IMR-90 (cell line): ENCODE data around the gene NDUFB11. TPM values are rescaled to one million over a fixed set of nuclear protein-coding genes. Genes with fewer than 3 reads are reported as not detected.

Source experiments
- ATAC-seq: fragments of 200-7000 bp; cut with Tn5 transposase; 2 replicates; pipeline ENCODE4 v1.9.1; 2020; ENCODE audit warnings: low read depth, mild to moderate bottlenecking, moderate library complexity
- BruUV-seq: library from RNA; stranded (reverse); fragments of 400-500 nt; replicated peaks from 2 replicates; lab custom pipeline; 2021; lab: Mats Ljungman, UMichigan
- CTCF ChIA-PET: fragments of 300-600 bp; formaldehyde crosslinking; extraction: SDS; loops from one replicate; lab custom pipeline; 2021; ENCODE audit warnings: antibody characterized with exemption; lab: Yijun Ruan, JAX
- POLR2A ChIA-PET: fragments of 300-600 bp; sonication (Branson Sonifier 250); formaldehyde crosslinking; loops from one replicate; lab custom pipeline; 2022; ENCODE audit warnings: antibody characterized with exemption; ENCODE audit not compliant: unreplicated experiment; lab: Charles Lee
- DNase-seq: peaks from one replicate; pipeline ENCODE4 v3.0.0; 2013
- H2AFZ ChIP-seq: replicated peaks from 2 replicates; pipeline ENCODE3; 2013; ENCODE audit warnings: low read length, mild to moderate bottlenecking; ENCODE audit not compliant: poor library complexity
- H2AK5ac ChIP-seq: 2 replicates; pipeline ENCODE4 v1.6.1; 2013; ENCODE audit warnings: low read depth, low read length, inconsistent platforms
- H2AK9ac ChIP-seq: replicated peaks from 2 replicates; pipeline ENCODE3; 2013; ENCODE audit warnings: mild to moderate bottlenecking, low read depth, low read length, moderate library complexity; ENCODE audit not compliant: poor library complexity
- H2BK120ac ChIP-seq: 2 replicates; pipeline ENCODE4 v1.6.1; 2013; ENCODE audit warnings: low read depth, low read length, inconsistent platforms
- H2BK15ac ChIP-seq: 3 replicates; pipeline ENCODE4 v1.6.1; 2013; ENCODE audit warnings: low read depth, low read length, inconsistent platforms
- H2BK20ac ChIP-seq: 2 replicates; pipeline ENCODE4 v1.6.1; 2013; ENCODE audit warnings: low read depth, mild to moderate bottlenecking, inconsistent platforms, low read length, moderate library complexity
- H2BK5ac ChIP-seq: 2 replicates; pipeline ENCODE4 v1.6.1; 2013; ENCODE audit warnings: mild to moderate bottlenecking, low read depth, low read length, inconsistent platforms; ENCODE audit not compliant: poor library complexity, severe bottlenecking
- H3K14ac ChIP-seq: replicated peaks from 2 replicates; pipeline ENCODE4 v1.6.1; 2013; ENCODE audit warnings: low read depth, low read length, inconsistent platforms
- H3K18ac ChIP-seq: 2 replicates; pipeline ENCODE4 v1.6.1; 2013; ENCODE audit warnings: low read depth, low read length, control low read depth
- H3K23ac ChIP-seq: 2 replicates; pipeline ENCODE4 v1.6.1; 2013; ENCODE audit warnings: low read depth, low read length, inconsistent platforms
- H3K27ac ChIP-seq: 2 replicates; pipeline ENCODE4 v1.5.1; 2013; ENCODE audit warnings: mild to moderate bottlenecking, control low read depth, low read length; ENCODE audit not compliant: insufficient read depth
- H3K27me3 ChIP-seq: 2 replicates; pipeline ENCODE4 v1.6.1; 2013; ENCODE audit warnings: low read length; ENCODE audit not compliant: control insufficient read depth, insufficient read depth
- H3K36me3 ChIP-seq: 2 replicates; pipeline ENCODE4 v1.6.1; 2013; ENCODE audit warnings: low read length, mixed read lengths; ENCODE audit not compliant: control insufficient read depth, insufficient read depth
- H3K4ac ChIP-seq: 2 replicates; pipeline ENCODE4 v1.6.1; 2013; ENCODE audit warnings: low read depth, low read length, inconsistent platforms
- H3K4me1 ChIP-seq: 2 replicates; pipeline ENCODE4 v1.6.1; 2013; ENCODE audit warnings: low read length, mixed read lengths; ENCODE audit not compliant: control insufficient read depth, insufficient read depth
- H3K4me2 ChIP-seq: 2 replicates; pipeline ENCODE4 v1.6.1; 2013; ENCODE audit warnings: low read depth, mild to moderate bottlenecking, control low read depth, low read length, moderate library complexity
- H3K4me3 ChIP-seq: 2 replicates; pipeline ENCODE4 v1.5.1; 2013; ENCODE audit warnings: low read depth, mild to moderate bottlenecking, control low read depth, low read length, moderate library complexity; ENCODE audit not compliant: insufficient read depth
- H3K56ac ChIP-seq: 2 replicates; pipeline ENCODE4 v1.6.1; 2013; ENCODE audit warnings: low read length, inconsistent platforms; ENCODE audit not compliant: insufficient read depth; ENCODE audit errors: extremely low read depth
- H3K79me1 ChIP-seq, 2 experiments: 2 replicates each; pipeline ENCODE4 v1.6.1; 2013; ENCODE audit warnings: low read length in 2 of 2, inconsistent platforms in 1 of 2, low read depth in 1 of 2
- H3K9ac ChIP-seq: 2 replicates; pipeline ENCODE4 v1.6.1; 2013; ENCODE audit warnings: low read depth, low read length, control low read depth
- H3K9me1 ChIP-seq: 2 replicates; pipeline ENCODE4 v1.6.1; 2013; ENCODE audit warnings: low read length, inconsistent platforms; ENCODE audit not compliant: insufficient read depth
- H3K9me3 ChIP-seq: 2 replicates; pipeline ENCODE4 v1.6.1; 2013; ENCODE audit warnings: low read length; ENCODE audit not compliant: control insufficient read depth, insufficient read depth
- H4K20me1 ChIP-seq: 2 replicates; pipeline ENCODE4 v1.6.1; 2013; ENCODE audit warnings: low read length, inconsistent platforms; ENCODE audit not compliant: insufficient read depth
- H4K5ac ChIP-seq: 2 replicates; pipeline ENCODE4 v1.6.1; 2013; ENCODE audit warnings: mild to moderate bottlenecking, low read depth, low read length, control low read depth
- H4K8ac ChIP-seq, 2 experiments: 2 replicates each; pipeline ENCODE4 v1.6.1; 2013; ENCODE audit warnings: low read depth in 2 of 2, low read length in 2 of 2, control low read depth in 1 of 2, inconsistent platforms in 1 of 2
- H4K91ac ChIP-seq: 2 replicates; pipeline ENCODE4 v1.6.1; 2013; ENCODE audit warnings: low read depth, low read length, inconsistent platforms; ENCODE audit not compliant: insufficient read depth
- CEBPB ChIP-seq: IDR thresholded peaks from 2 replicates; pipeline ENCODE4 v1.6.1; 2012; ENCODE audit warnings: low read depth, low read length, improper control_type of control experiment
- CHD1 ChIP-seq: IDR thresholded peaks from 2 replicates; pipeline ENCODE4 v1.6.1; 2012; ENCODE audit warnings: low read depth, low read length, improper control_type of control experiment
- FOS ChIP-seq: fragments of 150-350 bp; IDR thresholded peaks from 2 replicates; pipeline ENCODE4 v1.6.1; 2016; ENCODE audit warnings: low read depth, low read length
- MXI1 ChIP-seq: IDR thresholded peaks from 2 replicates; pipeline ENCODE4 v1.6.1; 2012; ENCODE audit warnings: low read depth, mild to moderate bottlenecking, low read length, moderate library complexity, borderline replicate concordance
- RAD21 ChIP-seq: IDR thresholded peaks from 2 replicates; pipeline ENCODE4 v1.6.1; 2012; ENCODE audit warnings: low read length, improper control_type of control experiment
- RCOR1 ChIP-seq: IDR thresholded peaks from 2 replicates; pipeline ENCODE4 v1.6.1; 2012; ENCODE audit warnings: mild to moderate bottlenecking, low read length, improper control_type of control experiment; ENCODE audit not compliant: insufficient replicate concordance
- RFX5 ChIP-seq: IDR thresholded peaks from 2 replicates; pipeline ENCODE4 v1.8.0; 2012; ENCODE audit warnings: low read depth, mild to moderate bottlenecking, low read length, moderate library complexity
- WGBS, 2 experiments: methylation state at CpG; one replicate each; pipeline versions ENCODE4 v1.1.5 to v1.1.7; 2013; ENCODE audit warnings: missing lambda C conversion rate in 2 of 2; ENCODE audit not compliant: insufficient read length in 1 of 2; ENCODE audit errors: extremely low coverage in 2 of 2; 5-methylcytosine and 5-hydroxymethylcytosine counted together
- dilution Hi-C: fragments of 300-500 bp; cut with HindIII; formaldehyde crosslinking; loops from one replicate; pipeline ENCODE4 v1.14.3; 2018; ENCODE audit warnings: low sequenced_read_pairs; ENCODE audit not compliant: unreplicated experiment
- in situ Hi-C: fragments of 300-500 bp; cut with MboI; formaldehyde crosslinking; loops from 3 replicates; pipeline ENCODE4 v1.14.3; 2019; ENCODE audit warnings: low sequenced_read_pairs, inconsistent platforms, mixed read lengths
- intact Hi-C: fragments of 100-400 bp; cut with micrococcal nuclease; formaldehyde crosslinking; loops from 2 replicates; pipeline ENCODE4 v1.10.0; 2022
- polyA plus RNA-seq, 3 experiments: library from polyadenylated mRNA; depleted of rRNA; stranded (reverse); fragments of >200 nt; gene quantifications; 2 replicates each; pipeline ENCODE4 v1.2.3, GENCODE V29; 2012; ENCODE audit warnings: low replicate concordance in 1 of 3
- total RNA-seq: library from RNA; depleted of rRNA; stranded (reverse); fragments of >200 nt; gene quantifications from 2 replicates; pipeline ENCODE4 v1.2.3, GENCODE V29; 2012
- TF ChIP-seq, protein P1 (sequence below): conservative IDR thresholded peaks from 2 replicates; pipeline ENCODE4 v1.5.1; 2012; ENCODE audit warnings: mild to moderate bottlenecking, low read depth, low read length, improper control_type of control experiment

The NDUFB11 gene
- total and polyA plus RNA-seq, 2 of the 4 experiments (the other 2 are of a cell fraction), result 17.0 to 58.3 TPM

GRCh38 chrX:47158781-47159180 lies 14.3 kb upstream of the NDUFB11 start:
- POLR2A ChIA-PET, result no interaction called here
- WGBS, 2 experiments, result no CpG with 5 or more reads among the region's 5 CpGs
- in situ Hi-C loops (no loop called here), dilution Hi-C loops (no loop called here), intact Hi-C loops (no loop called here)
- Histone ChIP-seq H2BK20ac (no peak overlapping the region), H3K4me2 (no peak overlapping the region), H3K9me1 (no peaks in the 10 kb centered on the region), H2AK5ac (no peak overlapping the region), H3K4me3 (no peak overlapping the region), H3K79me1 (peaks cover 3 to 15% of the 10 kb centered on the region in 2 experiments; a peak in 3 of 4 replicates), H3K56ac (no peak overlapping the region), H4K20me1 (peaks cover 19% of the 10 kb centered on the region), H3K9me3 (no peaks in the 10 kb centered on the region; the same call in 1 of the 2 replicates), H3K9ac (no peak overlapping the region), H3K23ac (no peak overlapping the region), H3K14ac (no peak overlapping the region), H4K8ac (no peak overlapping the region), H2AK9ac (no peak overlapping the region), H4K91ac (no peak overlapping the region), H3K4me1 (no peaks in the 10 kb centered on the region), H2BK15ac (no peak overlapping the region), H3K27ac (no peak overlapping the region), H2AFZ (no peak overlapping the region), H3K4ac (no peak overlapping the region), H3K18ac (no peak overlapping the region), H2BK120ac (no peak overlapping the region), H3K36me3 (peaks cover 19% of the 10 kb centered on the region), H4K5ac (no peak overlapping the region), H3K27me3 (no peaks in the 10 kb centered on the region; the same call in 1 of the 2 replicates), H2BK5ac (no peak overlapping the region)
- no TSS peak for BruUV-seq
- no peak for DNase-seq
- CTCF ChIA-PET, result no interaction called here
- no peak for ATAC-seq
- TF ChIP-seq CEBPB (no peak), FOS (no peak), MXI1 (no peak), RFX5 (no peak), CHD1 (no peak), RCOR1 (no peak), RAD21 (no peak)
- TF ChIP-seq, protein P1, sequence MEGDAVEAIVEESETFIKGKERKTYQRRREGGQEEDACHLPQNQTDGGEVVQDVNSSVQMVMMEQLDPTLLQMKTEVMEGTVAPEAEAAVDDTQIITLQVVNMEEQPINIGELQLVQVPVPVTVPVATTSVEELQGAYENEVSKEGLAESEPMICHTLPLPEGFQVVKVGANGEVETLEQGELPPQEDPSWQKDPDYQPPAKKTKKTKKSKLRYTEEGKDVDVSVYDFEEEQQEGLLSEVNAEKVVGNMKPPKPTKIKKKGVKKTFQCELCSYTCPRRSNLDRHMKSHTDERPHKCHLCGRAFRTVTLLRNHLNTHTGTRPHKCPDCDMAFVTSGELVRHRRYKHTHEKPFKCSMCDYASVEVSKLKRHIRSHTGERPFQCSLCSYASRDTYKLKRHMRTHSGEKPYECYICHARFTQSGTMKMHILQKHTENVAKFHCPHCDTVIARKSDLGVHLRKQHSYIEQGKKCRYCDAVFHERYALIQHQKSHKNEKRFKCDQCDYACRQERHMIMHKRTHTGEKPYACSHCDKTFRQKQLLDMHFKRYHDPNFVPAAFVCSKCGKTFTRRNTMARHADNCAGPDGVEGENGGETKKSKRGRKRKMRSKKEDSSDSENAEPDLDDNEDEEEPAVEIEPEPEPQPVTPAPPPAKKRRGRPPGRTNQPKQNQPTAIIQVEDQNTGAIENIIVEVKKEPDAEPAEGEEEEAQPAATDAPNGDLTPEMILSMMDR, result no peak
